ENCODE results near the gene DGKG. TPM values are rescaled to one million over a fixed set of nuclear protein-coding genes. Genes with fewer than 3 reads are reported as not detected.

DGKG gene
- total and polyA plus RNA-seq, 2 of the 8 experiments (the other 6 are each of a cell fraction or from before 2014, with no cell fraction given): 0.30 to 0.48 TPM

GRCh38 chr3:186298876-186299275, 63.2 kb downstream of the DGKG start:
- H3K18ac ChIP-seq (ENCODE audit: extremely low read depth, low read length): no peak overlapping the region
- no peak overlapping the region for H3K14ac ChIP-seq (ENCODE audit: insufficient read length)
- no peak overlapping the region for H2AK5ac ChIP-seq (ENCODE audit: low read depth, low read length)
- H3K4me3 ChIP-seq (ENCODE audit: extremely low read depth in 1 of 4, insufficient read depth in 2 of 4, low read depth in 3 of 4, low read length in 4 of 4): no peak overlapping the region
- H2BK15ac ChIP-seq (ENCODE audit: low read length): no peak overlapping the region
- no peak overlapping the region for H3K9ac ChIP-seq (replicated peaks in 1 of 4; ENCODE audit: extremely low read depth in 1 of 4, low read depth in 3 of 4, low read length in 3 of 4)
- no peak overlapping the region for H2BK12ac ChIP-seq (ENCODE audit: low read depth, low read length)
- no peak overlapping the region for H2AFZ ChIP-seq (ENCODE audit: low read length)
- no peak overlapping the region for H3K4ac ChIP-seq (replicated peaks; ENCODE audit: insufficient read length, low read depth, low read length)
- H3K23ac ChIP-seq (ENCODE audit: insufficient read length): no peak overlapping the region
- no peak overlapping the region for H4K8ac ChIP-seq (ENCODE audit: extremely low read depth, insufficient read depth, low read length)
- H3K4me2 ChIP-seq (ENCODE audit: insufficient read depth in 1 of 2, low read depth in 2 of 2, low read length in 2 of 2): no peak overlapping the region
- peaks cover 0 to 2% (median 0%) of the 10 kb centered on the region in 4 experiments; a peak in 1 of 7 replicates for H3K27me3 ChIP-seq (replicated peaks in 1 of 4; ENCODE audit: control insufficient read depth in 3 of 4, extremely low read depth in 1 of 4, insufficient read depth in 3 of 4, low read length in 3 of 4)
- no peak overlapping the region for H3K27ac ChIP-seq (ENCODE audit: low read depth, low read length)
- H4K20me1 ChIP-seq (replicated peaks in 1 of 2; ENCODE audit: control insufficient read depth in 1 of 2, insufficient read depth in 2 of 2, low read length in 2 of 2): no peaks in the 10 kb centered on the region
- no peaks in the 10 kb centered on the region for H3K9me3 ChIP-seq (ENCODE audit: insufficient read depth in 2 of 2, low read depth in 1 of 2, low read length in 1 of 2)
- H3K79me1 ChIP-seq (ENCODE audit: low read depth, low read length): no peaks in the 10 kb centered on the region
- no peaks in the 10 kb centered on the region for H3K36me3 ChIP-seq (ENCODE audit: control insufficient read depth in 2 of 4, insufficient read depth in 4 of 4, low read length in 3 of 4)
- DNase-seq (ENCODE audit: low read depth in 1 of 2, low spot score in 2 of 2): no peak
- WGBS, 2 experiments (ENCODE audit: extremely low coverage in 1 of 2, insufficient coverage in 1 of 2, insufficient read length in 1 of 2, insufficient replicate concordance in 2 of 2, low coverage in 1 of 2, low lambda C conversion rate in 2 of 2, missing lambda C conversion rate in 1 of 2): 92% methylated on average over 2 of the region's 2 CpGs; no CpG with 5 or more reads in 1 of the 2 experiments
- CTCF ChIA-PET (ENCODE audit: partially characterized antibody): no interaction called here
- no peak overlapping the region for H3K56ac ChIP-seq (replicated peaks; ENCODE audit: insufficient read length, low read depth, low read length)
- no peak overlapping the region for H2BK5ac ChIP-seq (ENCODE audit: low read depth, low read length)
- no peak overlapping the region for H4K5ac ChIP-seq (ENCODE audit: insufficient read length, low read depth, low read length)
- POLR2A ChIA-PET (ENCODE audit: partially characterized antibody): no interaction called here
- no peak overlapping the region for H4K91ac ChIP-seq (replicated peaks; ENCODE audit: insufficient read length, low read length)
- peaks cover 0 to 6% (median 3%) of the 10 kb centered on the region in 4 experiments; a peak in 4 of 7 replicates for H3K4me1 ChIP-seq (replicated peaks in 1 of 4; ENCODE audit: control insufficient read depth in 3 of 4, insufficient read depth in 4 of 4, low read length in 3 of 4)
- no peak for FAIRE-seq
- no peaks in the 10 kb centered on the region for H3K79me2 ChIP-seq (ENCODE audit: control insufficient read depth in 1 of 2, insufficient read depth in 2 of 2, low read length in 2 of 2)
- no peaks in the 10 kb centered on the region for H3K23me2 ChIP-seq (ENCODE audit: low read depth, low read length)
- no peak overlapping the region for H2BK20ac ChIP-seq (ENCODE audit: low read length)
- no peak overlapping the region for H2BK120ac ChIP-seq (replicated peaks; ENCODE audit: low read depth, low read length)
- TF ChIP-seq CBX8 (IDR thresholded peaks at IDR 0.05; ENCODE audit: borderline replicate concordance, low read depth, low read length) (no peak), BRCA1 (IDR thresholded peaks at IDR 0.05; ENCODE audit: low read depth, low read length) (no peak), YY1 (IDR thresholded peaks at IDR 0.05; ENCODE audit: low read depth, low read length) (no peak), KDM5A (IDR thresholded peaks at IDR 0.05; ENCODE audit: low read length) (no peak), ASH2L (IDR thresholded peaks at IDR 0.05; ENCODE audit: low read length) (no peak), EGR1 (IDR thresholded peaks at IDR 0.05; ENCODE audit: borderline replicate concordance, low read depth, low read length) (no peak), RXRA (IDR thresholded peaks at IDR 0.05; ENCODE audit: insufficient read depth, low read depth, low read length) (no peak), JUND (IDR thresholded peaks at IDR 0.05; ENCODE audit: low read length) (no peak), SAP30 (IDR thresholded peaks at IDR 0.05; ENCODE audit: insufficient read depth, insufficient replicate concordance, low read length) (no peak), RNF2 (IDR thresholded peaks at IDR 0.05; ENCODE audit: borderline replicate concordance, low read depth, low read length, missing control alignments, poor library complexity, severe bottlenecking) (no peak), SP1 (IDR thresholded peaks at IDR 0.05; ENCODE audit: low read depth, low read length) (no peak), ZNF274 (IDR thresholded peaks at IDR 0.05; ENCODE audit: borderline replicate concordance, extremely low read depth, low read length) (no peak), HDAC2 (IDR thresholded peaks at IDR 0.05; ENCODE audit: borderline replicate concordance in 1 of 2, low read depth in 2 of 2, low read length in 2 of 2) (no peak), CHD1 (IDR thresholded peaks at IDR 0.05; ENCODE audit: low read depth, low read length) (no peak), TAF7 (optimal IDR thresholded peaks at IDR 0.05; ENCODE audit: borderline replicate concordance, low read depth, low read length) (no peak)
